Thoracic aorta (tissue), 2 donors: ENCODE data around the gene ROS1. TPM values are rescaled to one million over a fixed set of nuclear protein-coding genes. Genes with fewer than 3 reads are reported as not detected.
A peak's percentile ranks its signal among the peaks of the same experiment; 100 is the strongest.

ENCODE experiments used
- ATAC-seq: fragments of 150-250 bp; one replicate; pipeline ENCODE4 v1.8.0; 2017; ENCODE audit warnings: low read depth; ENCODE audit not compliant: insufficient number of reproducible peaks, low FRiP score
- DNase-seq: peaks from one replicate; pipeline ENCODE4 v3.0.0-alpha.2; 2020; ENCODE audit warnings: low spot score
- H3K27ac ChIP-seq, 2 donors: fragments of 200-600 bp; sonication (generic); 1 replicate in 1 of 2; 2 replicates in 1 of 2; pipeline ENCODE4 v1.5.1; 2016; ENCODE audit warnings: mild to moderate bottlenecking in 2 of 2, moderate library complexity in 2 of 2
- H3K27me3 ChIP-seq: fragments of 200-600 bp; sonication (generic); replicated peaks from 2 replicates; pipeline ENCODE4 v1.6.0; 2016; ENCODE audit warnings: mild to moderate bottlenecking; ENCODE audit not compliant: insufficient read depth
- H3K36me3 ChIP-seq: fragments of 200-600 bp; sonication (generic); one replicate; pipeline ENCODE4 v1.5.1; 2016
- H3K4me1 ChIP-seq, 2 donors: fragments of 200-600 bp; sonication (generic); 1 replicate in 1 of 2; 2 replicates in 1 of 2; pipeline versions ENCODE4 v1.5.1 to v1.6.0; 2016; ENCODE audit warnings: low read depth in 2 of 2, mild to moderate bottlenecking in 1 of 2; ENCODE audit not compliant: control insufficient read depth in 1 of 2
- H3K4me3 ChIP-seq: fragments of 200-600 bp; sonication (generic); 2 replicates; pipeline ENCODE4 v1.5.1; 2016; ENCODE audit warnings: mild to moderate bottlenecking
- H3K9me3 ChIP-seq: fragments of 200-600 bp; sonication (generic); 2 replicates; pipeline ENCODE4 v1.5.1; 2016
- CTCF ChIP-seq: fragments of 200-600 bp; sonication (generic); IDR thresholded peaks from one replicate; pipeline ENCODE4 v1.5.1; 2019; ENCODE audit warnings: antibody characterized with exemption
- total RNA-seq, 2 donors: library from RNA; depleted of rRNA; stranded (reverse); fragments of >200 nt; gene quantifications; one replicate each; pipeline versions ENCODE4 v1.1.0 to v1.2.3, GENCODE V29; 2016

ROS1 gene
- total RNA-seq, 2 donors from 2014 or later: not detected

DNA sequence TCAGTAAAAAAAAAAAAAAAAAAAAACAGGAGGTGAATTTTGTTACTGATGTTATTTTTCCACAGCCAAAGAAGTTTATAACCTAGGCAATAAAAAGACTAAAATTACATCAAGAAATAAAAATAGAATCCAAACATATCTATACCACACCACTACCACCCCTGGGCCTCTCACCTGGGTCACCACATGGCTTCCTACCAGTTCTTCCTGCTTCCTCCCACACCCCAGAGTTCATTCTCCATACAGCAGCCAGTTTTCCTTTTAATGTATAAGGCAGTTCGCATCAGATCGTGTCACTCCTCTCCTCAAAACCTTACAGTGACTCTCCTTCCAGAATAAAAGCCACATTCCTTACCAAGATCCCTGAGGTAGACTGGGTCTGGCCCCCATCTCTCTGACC, 23.9 kb downstream of the ROS1 start:
- Histone ChIP-seq H3K9me3 (no peaks in the 10 kb centered on the region), H3K4me3 (no peak overlapping the region), H3K27me3 (no peaks in the 10 kb centered on the region), H3K27ac (no peak overlapping the region), H3K36me3 (no peaks in the 10 kb centered on the region), H3K4me1 (peaks cover 4 to 19% of the 10 kb centered on the region in 2 donors)
- DNase-seq: no peak
- no peak for TF ChIP-seq CTCF
- no peak for ATAC-seq

DNA sequence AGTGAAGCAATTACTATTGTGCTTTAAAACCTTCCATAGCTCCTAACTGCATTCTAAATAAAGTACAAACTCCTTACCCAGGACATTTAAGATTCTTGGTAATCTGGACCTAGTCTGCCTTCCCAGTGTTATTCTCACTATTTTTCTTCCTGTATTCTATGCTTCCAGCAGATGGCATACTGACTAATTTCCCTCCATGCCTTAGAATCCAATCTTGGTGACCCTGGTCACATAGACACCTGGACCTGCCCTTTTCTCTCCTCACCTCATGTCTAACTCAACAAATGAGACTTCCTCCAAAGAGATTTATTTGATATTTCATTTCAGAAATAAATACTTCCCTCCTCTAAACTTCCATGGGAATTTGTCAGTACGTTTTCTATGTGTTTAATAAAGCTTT, 25.8 kb downstream of the ROS1 start:
- peaks cover 17 to 34% of the 10 kb centered on the region in 2 donors for H3K4me1 ChIP-seq
- no peaks in the 10 kb centered on the region for H3K27me3 ChIP-seq
- ATAC-seq: no peak
- peak overlapping the region; percentile 0 to 17 for H3K27ac ChIP-seq
- TF ChIP-seq CTCF: no peak
- H3K4me3 ChIP-seq: no peak overlapping the region
- DNase-seq: no peak
- no peaks in the 10 kb centered on the region for H3K36me3 ChIP-seq
- no peaks in the 10 kb centered on the region for H3K9me3 ChIP-seq

- H3K27ac ChIP-seq: peak overlapping the region; percentile 0 to 17
Measured at GRCh38 chr6:117399126-117399525, 26.6 kb downstream of the ROS1 start.

DNA sequence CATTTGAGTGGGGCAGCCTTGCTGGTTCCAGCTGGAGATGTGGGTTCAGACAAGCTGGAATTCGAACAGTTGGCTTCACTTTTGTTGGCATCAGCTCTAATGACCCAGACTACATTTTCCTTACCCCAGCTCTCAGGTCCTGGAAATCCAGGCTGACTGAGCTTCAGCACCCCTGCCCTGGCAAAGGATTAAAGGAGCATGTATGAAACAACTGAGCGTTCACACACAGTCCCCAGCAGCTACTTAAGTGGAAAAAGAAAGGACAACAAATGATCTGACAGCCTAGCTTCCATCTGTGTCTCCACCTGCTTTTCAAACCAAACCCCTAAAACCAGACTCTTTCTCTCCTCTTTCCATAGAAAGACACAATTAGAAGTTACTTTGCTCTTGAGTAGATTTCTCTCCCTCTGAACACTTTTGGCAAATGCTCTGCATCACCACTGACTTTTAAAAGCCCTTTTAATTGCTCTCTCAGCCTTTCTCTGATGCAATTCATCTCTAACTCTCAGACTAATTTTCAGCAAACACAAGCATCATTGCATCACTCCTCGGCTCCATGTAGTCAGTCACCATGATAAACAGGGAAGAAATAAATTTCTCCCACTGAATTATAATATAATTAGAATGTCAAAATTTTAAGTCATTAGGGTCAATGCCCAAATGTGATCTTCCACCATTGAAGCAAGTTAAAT, 28.1 kb downstream of the ROS1 start:
- ATAC-seq: no peak
- TF ChIP-seq CTCF: no peak
- no peak overlapping the region for H3K4me3 ChIP-seq
- no peaks in the 10 kb centered on the region for H3K9me3 ChIP-seq
- DNase-seq: no peak
- peak overlapping the region in 1 of 2 donors; percentile 72 for H3K27ac ChIP-seq
- H3K27me3 ChIP-seq: no peaks in the 10 kb centered on the region
- peaks cover 17 to 37% of the 10 kb centered on the region in 2 donors for H3K4me1 ChIP-seq
- H3K36me3 ChIP-seq: no peaks in the 10 kb centered on the region

More at GRCh38 chr6:117399126-117399525, 26.6 kb downstream of the ROS1 start:
- Histone ChIP-seq H3K4me3 (no peak overlapping the region), H3K27me3 (no peaks in the 10 kb centered on the region), H3K36me3 (no peaks in the 10 kb centered on the region), H3K9me3 (no peaks in the 10 kb centered on the region), H3K4me1 (peaks cover 17 to 37% of the 10 kb centered on the region in 2 donors)
- no peak for DNase-seq
- TF ChIP-seq CTCF: no peak
- no peak for ATAC-seq

GRCh38 chr6:117396228-117396627, 29.5 kb downstream of the ROS1 start:
- Histone ChIP-seq H3K9me3 (no peaks in the 10 kb centered on the region), H3K4me1 (peaks cover 17 to 37% of the 10 kb centered on the region in 2 donors), H3K27me3 (no peaks in the 10 kb centered on the region), H3K36me3 (no peaks in the 10 kb centered on the region), H3K27ac (peak overlapping the region; percentile 54 to 72), H3K4me3 (no peak overlapping the region)
- no peak for TF ChIP-seq CTCF
- ATAC-seq (peak; percentile 66), DNase-seq (no peak)
